ENCODE data around the gene NDUFA3. TPM values are rescaled to one million over a fixed set of nuclear protein-coding genes. Genes with fewer than 3 reads are reported as not detected.

The NDUFA3 gene
- total RNA-seq, 4 donors from 2014 or later = 40.6 to 156 (median 45.7) TPM

DNA sequence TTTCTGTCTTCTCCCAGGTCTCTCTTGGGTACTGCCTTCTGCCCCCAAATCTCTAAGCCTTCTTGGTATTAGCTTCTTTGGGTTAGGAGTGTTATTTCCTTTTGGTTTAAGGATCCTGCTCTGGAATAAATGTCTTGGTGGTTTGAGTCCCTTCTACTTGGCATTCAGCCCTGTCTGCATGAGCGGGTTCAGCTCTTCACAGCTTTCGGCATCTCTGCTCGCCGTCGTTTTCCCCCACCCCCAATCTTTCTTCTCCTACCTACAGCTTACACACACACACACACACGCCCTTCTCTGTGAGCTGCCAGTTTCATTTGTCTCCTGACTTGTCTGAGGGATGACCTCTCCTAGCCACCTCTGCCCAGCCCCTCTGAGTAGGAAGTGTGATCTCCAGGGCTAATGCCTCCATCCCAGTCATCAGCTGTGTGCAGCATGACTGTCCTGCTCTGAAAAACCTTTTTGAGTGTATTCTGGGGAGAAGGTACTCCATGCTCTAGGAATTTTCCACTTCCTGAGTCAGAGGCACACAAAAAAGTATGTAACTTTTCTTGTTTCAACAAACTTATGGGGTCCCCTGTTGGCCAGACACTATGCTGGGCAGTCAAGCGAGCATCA lies 39.6 kb downstream of the NDUFA3 start:
- TF ChIP-seq, protein P1, sequence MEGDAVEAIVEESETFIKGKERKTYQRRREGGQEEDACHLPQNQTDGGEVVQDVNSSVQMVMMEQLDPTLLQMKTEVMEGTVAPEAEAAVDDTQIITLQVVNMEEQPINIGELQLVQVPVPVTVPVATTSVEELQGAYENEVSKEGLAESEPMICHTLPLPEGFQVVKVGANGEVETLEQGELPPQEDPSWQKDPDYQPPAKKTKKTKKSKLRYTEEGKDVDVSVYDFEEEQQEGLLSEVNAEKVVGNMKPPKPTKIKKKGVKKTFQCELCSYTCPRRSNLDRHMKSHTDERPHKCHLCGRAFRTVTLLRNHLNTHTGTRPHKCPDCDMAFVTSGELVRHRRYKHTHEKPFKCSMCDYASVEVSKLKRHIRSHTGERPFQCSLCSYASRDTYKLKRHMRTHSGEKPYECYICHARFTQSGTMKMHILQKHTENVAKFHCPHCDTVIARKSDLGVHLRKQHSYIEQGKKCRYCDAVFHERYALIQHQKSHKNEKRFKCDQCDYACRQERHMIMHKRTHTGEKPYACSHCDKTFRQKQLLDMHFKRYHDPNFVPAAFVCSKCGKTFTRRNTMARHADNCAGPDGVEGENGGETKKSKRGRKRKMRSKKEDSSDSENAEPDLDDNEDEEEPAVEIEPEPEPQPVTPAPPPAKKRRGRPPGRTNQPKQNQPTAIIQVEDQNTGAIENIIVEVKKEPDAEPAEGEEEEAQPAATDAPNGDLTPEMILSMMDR (IDR thresholded peaks at IDR 0.05) = no peak
- H3K36me3 ChIP-seq = peaks cover 0 to 69% (median 0%) of the 10 kb centered on the region in 3 donors
- no peak overlapping the region for H3K27ac ChIP-seq
- DNase-seq = no peak
- no peaks in the 10 kb centered on the region for H3K9me3 ChIP-seq
- no peak overlapping the region for H3K4me3 ChIP-seq
- H3K4me1 ChIP-seq = peaks cover 0 to 31% (median 8%) of the 10 kb centered on the region in 4 donors
- no peaks in the 10 kb centered on the region for H3K27me3 ChIP-seq

DNA sequence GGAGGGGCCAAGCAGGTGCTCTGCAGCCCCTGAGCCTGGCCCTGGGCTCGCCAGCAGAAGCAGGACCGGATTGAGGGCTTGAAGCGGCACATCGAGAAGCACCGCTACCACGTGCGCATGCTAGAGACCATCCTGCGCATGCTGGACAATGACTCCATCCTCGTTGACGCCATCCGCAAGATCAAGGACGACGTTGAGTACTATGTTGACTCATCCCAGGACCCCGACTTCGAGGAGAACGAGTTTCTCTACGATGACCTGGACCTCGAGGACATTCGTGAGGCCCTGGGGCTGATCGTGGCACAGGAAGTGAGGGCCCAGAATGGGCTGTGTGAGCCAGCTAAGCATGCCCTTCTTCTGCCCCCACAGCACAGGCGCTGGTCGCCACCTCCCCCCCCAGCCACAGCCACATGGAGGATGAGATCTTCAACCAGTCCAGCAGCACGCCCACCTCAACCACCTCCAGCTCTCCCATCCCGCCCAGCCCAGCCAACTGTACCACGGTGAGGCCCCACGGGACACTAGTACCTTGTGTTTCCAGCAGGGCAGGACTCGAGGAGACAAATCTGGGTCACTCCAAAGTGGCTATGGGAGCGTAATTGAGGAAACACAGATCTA lies 43.0 kb downstream of the NDUFA3 start:
- Histone ChIP-seq H3K9me3 (no peaks in the 10 kb centered on the region), H3K27me3 (no peaks in the 10 kb centered on the region), H3K27ac (no peak overlapping the region), H3K4me3 (no peak overlapping the region), H3K4me1 (peaks cover 0 to 9% (median 0%) of the 10 kb centered on the region in 4 donors), H3K36me3 (peaks cover 0 to 94% (median 0%) of the 10 kb centered on the region in 3 donors)
- TF ChIP-seq POLR2A (IDR thresholded peaks at IDR 0.05) = no peak
- TF ChIP-seq, protein P1 (IDR thresholded peaks at IDR 0.05) = no peak
- DNase-seq = no peak

DNA sequence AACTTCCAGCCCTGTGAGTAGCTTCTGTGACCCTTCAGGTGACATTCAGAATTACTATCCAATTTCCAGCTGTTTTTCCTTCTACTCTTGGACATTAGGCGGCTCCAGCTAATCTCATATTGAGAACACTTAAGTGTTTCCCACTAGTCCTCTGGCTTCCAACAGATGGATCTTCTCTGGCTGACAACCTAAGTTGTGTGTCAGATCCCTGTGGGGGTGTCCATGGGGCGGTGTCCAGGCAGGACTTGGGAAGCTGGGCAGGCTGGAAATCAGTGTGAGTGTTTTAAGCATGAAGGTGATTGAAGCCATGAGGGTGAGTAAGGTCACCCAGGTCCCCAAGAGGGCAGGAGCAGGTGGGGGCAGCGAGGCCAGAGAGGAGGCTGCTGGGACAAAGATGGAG lies 45.0 kb downstream of the NDUFA3 start:
- TF ChIP-seq, protein P1 (IDR thresholded peaks at IDR 0.05) = no peak
- TF ChIP-seq POLR2A (IDR thresholded peaks at IDR 0.05) = no peak
- no peaks in the 10 kb centered on the region for H3K4me1 ChIP-seq

DNA sequence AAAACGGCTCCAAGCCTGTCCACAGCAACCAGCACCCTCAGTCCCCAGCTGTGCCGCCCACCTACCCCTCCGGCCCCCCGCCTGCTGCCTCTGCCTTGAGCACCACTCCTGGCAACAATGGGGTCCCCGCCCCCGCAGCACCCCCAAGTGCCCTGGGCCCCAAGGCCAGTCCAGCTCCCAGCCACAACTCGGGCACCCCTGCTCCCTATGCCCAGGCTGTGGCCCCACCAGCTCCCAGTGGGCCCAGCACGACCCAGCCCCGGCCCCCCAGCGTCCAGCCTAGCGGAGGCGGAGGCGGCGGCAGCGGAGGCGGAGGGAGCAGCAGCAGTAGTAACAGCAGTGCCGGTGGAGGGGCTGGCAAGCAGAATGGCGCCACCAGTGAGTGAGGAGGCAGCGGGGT lies 45.5 kb downstream of the NDUFA3 start:
- Histone ChIP-seq H3K27ac (no peak overlapping the region), H3K4me1 (no peaks in the 10 kb centered on the region), H3K27me3 (no peaks in the 10 kb centered on the region), H3K36me3 (peaks cover 0 to 100% (median 0%) of the 10 kb centered on the region in 3 donors), H3K9me3 (no peaks in the 10 kb centered on the region), H3K4me3 (no peak overlapping the region)
- TF ChIP-seq, protein P1 (IDR thresholded peaks at IDR 0.05) = no peak
- no peak for TF ChIP-seq POLR2A (IDR thresholded peaks at IDR 0.05)
- DNase-seq = no peak

More for the DNA sequence above, 45.0 kb downstream of the NDUFA3 start:
- no peak overlapping the region for H3K27ac ChIP-seq
- H3K36me3 ChIP-seq = peaks cover 0 to 100% (median 0%) of the 10 kb centered on the region in 3 donors
- no peak for DNase-seq
- no peaks in the 10 kb centered on the region for H3K27me3 ChIP-seq
- no peak overlapping the region for H3K4me3 ChIP-seq
- no peaks in the 10 kb centered on the region for H3K9me3 ChIP-seq

DNA sequence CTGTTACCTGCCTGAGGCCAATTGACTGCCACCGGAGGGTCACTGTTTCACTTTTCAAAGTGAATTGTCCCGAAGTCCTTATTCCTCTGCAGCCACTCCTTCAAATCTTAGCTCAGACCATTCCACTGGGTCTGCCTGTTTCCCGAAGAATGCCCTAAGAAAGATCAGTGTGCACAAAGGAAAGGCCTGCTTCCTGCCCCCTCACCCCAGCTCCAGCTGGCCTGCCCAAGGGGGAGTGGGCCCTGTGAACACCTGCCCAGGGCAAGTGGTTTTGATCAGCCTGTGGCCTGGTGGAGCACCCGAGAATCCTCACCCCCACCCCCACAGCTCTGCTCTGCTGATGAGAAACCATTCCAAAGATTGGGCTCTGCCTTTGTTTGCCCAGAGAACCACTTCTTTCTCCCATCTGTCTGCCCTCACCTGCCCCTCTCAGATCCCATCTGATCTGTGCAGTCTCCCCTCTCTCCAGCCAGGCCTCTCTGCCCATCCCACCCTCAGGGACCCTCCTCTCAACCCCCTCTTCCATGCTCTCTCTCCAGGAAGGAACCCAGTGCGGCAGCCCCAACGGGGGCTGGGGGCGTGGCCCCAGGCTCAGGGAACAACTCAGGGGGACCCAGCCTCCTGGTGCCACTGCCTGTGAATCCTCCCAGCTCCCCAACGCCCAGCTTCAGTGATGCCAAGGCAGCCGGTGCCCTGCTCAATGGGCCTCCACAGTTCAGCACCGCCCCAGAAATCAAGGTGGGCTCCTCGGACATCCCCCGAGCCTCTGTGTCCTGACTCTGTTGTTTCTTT lies 46.6 kb downstream of the NDUFA3 start:
- H3K27ac ChIP-seq = no peak overlapping the region
- peaks cover 0 to 100% (median 0%) of the 10 kb centered on the region in 3 donors for H3K36me3 ChIP-seq
- no peak for TF ChIP-seq POLR2A (IDR thresholded peaks at IDR 0.05)
- TF ChIP-seq, protein P1 (IDR thresholded peaks at IDR 0.05) = no peak
- H3K4me1 ChIP-seq = no peaks in the 10 kb centered on the region
- H3K4me3 ChIP-seq = no peak overlapping the region
- DNase-seq = no peak
- no peaks in the 10 kb centered on the region for H3K9me3 ChIP-seq
- no peaks in the 10 kb centered on the region for H3K27me3 ChIP-seq

All from Peyer's patch (tissue), 4 donors.